NCI-H1417 treated with DMSO at 0.1 percent for 48 hours (cell line): ENCODE data around the gene ZFYVE26.
"Not testable (repeated sequence)": the region's sequence is repeated elsewhere in the genome, so short reads cannot be mapped to it uniquely, and the experiment has no call there.

Source experiments
- DNase-seq: peaks from one replicate; lab custom pipeline; 2025; lab: John Stamatoyannopoulos, UW

The ZFYVE26 gene

DNA sequence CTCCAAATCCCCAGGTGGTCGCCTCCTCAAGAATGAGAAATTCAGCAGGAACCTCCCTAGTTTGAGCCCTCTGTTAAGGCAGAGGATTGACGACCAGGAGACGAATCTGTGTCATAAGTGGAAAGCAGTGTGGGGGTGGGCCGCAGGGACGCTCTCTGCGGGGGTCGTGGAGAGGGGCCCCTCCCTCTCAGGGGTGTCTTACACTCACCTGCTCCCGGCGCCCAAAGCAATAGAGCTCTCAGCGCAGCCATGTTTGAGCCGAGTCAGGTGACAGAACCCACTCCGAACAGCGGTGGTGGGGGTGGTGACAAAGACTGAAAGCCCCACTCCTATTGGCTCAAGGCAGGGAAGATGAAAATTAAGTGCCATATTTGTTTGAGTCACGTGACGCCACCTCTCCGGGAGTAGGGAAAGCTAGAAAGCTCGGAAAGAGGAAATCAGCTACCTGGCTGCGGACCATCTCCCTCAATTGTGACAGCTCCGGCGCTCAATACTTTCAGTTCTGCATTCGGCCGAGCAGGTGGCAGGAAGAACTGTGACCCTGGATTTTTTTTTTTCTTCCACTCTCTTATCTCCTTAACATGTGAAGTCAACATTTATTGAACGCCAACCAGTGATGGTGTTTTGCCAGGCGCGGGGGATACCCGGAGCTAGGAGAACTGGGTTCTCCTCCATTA lies at the start of gene ZFYVE26:
Gene ZFYVE26, minus strand, starts transcription at position 265 of the 677 bp plus-strand sequence. CDS start 627 bp downstream, outside the sequence.
- DNase-seq, result peak; percentile 98

DNA sequence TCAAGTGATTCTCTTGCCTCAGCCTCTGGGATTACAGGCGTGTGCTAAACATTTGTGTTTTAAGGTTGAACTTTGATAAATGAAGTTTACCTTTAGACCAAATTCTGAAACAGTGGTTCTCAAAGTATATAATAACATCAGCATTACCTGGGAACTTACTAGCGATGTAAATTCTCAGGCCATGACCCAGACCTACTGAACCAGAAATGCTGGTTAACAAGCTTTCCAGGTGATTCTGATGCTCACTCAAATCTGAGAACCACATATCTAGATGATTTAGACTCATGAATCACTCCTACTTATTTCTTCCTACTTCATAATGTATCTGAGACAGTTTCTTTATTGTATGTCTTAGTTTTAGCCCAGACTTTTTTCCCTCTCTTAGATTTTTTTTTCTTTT lies 46.8 kb upstream of the ZFYVE26 start:
- DNase-seq, result no peak

DNA sequence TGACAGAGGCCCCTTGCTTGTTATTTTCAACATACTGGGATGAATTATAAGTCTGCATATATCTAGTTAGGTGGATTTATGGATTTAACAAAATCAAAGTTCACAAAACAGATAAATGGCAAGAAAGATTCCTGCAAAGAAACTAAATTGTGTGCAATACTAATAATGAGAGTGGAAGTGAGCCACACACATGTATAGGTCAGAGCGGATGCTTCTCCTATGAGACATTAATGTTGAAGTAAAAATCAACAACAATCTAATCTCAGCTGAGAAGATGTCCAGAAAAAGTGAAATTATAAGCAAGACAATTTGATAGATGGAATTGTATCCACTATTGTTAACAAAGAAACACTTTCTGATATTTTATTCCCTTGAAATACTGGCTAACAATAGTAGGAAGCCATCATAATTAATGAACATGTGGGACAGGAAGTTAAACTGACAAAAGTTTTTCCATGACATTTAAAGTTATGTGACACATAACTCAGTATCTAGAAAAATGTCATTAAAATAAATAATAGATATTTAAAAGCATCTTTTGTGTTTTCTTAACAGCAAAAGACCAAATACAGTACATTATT lies 42.9 kb upstream of the ZFYVE26 start:
- no peak for DNase-seq

DNA sequence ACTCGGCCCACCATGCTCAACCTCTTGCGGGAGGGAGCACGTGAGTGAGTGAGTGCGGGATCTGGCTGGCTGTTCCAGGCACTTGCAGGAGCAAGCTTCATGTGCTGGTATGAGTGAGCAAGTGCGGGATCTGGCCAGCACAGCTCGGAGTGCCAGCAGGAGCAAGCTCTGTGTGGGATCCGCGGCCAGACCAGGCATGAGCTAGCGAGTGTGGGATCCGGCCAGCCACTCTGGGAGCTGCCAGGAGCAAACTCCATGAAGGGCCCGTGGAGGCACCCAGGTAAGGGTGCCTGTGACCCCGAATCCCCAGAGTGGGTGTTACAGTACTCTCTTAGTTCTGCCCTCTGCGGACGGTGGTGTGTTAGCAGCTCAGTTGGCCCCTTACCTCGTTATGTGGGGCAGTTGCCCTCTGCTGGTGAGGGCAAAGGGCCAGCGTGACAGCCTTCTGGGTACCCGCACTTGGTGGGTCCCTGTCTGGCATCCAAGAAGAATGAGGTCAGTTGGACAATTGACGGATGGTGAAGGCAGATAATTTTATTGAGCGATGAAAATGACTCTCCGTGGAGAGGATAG lies 41.5 kb upstream of the ZFYVE26 start:
- no peak for DNase-seq

DNA sequence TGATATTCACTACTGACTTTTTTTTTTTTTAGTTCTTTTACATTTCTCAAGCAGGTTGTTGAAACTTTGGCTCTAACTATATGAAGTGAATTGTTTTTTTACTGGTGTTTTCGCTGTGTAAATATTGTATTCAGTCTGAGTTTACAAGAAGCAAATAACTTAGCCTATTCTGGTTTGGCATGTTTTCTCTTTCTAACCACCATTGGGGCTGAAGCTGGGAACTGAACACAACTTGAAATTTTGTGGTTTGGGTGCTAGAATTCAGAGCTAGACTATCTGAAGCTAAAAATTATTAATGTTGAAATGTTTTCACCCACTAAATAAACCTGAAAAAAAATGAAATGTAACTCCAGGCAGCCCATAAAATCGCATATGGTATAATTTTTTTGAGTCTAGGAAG lies 40.4 kb upstream of the ZFYVE26 start:
- DNase-seq, result no peak

DNA sequence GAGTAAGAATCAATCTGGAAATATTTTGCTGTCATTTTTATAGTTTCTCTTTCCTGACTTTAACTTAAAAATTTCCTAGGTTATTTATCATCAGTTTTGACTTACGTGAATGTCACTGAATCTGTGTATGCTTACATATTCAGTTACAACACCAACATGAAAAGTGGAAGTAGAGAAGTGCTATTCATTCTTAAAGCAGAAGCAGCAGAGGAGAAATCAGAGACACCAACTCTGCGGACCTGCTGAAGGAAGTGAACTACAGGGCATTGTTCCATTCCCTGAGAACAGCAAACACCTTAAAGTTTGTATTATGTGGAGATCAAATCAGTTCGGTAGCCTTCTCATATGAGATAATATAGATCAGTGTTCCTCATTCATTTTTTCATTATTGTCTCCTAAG lies 37.3 kb upstream of the ZFYVE26 start:
- DNase-seq, result no peak

DNA sequence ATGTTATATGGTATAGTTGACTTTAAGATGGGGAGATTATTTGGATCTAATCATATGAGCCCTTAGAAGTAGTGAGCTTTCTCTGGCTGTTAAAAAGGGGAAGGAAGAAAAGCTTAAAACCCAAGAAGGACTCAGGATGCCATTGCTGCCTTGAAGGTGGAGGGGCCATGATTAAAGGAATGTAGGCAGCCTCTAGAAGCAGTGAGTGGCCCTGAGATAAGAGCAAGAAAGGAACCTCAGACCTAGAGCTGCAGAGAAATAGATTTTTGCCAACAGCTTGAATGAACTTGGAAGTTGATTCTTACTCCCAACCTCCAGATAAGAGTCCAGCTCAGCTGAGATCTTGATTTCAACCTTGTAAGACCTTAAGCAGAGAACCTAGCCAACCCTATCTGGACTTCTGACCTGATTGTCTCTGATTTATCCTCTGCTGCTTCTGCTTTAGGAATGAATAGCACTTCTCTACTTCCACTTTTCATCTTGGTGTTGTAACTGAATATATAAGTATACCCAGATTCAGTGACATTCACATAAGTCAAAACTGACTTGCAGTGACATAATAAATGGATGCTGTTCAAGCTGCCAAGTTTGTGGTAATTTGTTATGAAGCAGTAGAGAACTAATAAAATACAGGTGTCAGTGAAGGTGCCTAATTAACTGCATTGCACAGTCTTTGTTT lies 36.7 kb upstream of the ZFYVE26 start:
- no peak for DNase-seq

DNA sequence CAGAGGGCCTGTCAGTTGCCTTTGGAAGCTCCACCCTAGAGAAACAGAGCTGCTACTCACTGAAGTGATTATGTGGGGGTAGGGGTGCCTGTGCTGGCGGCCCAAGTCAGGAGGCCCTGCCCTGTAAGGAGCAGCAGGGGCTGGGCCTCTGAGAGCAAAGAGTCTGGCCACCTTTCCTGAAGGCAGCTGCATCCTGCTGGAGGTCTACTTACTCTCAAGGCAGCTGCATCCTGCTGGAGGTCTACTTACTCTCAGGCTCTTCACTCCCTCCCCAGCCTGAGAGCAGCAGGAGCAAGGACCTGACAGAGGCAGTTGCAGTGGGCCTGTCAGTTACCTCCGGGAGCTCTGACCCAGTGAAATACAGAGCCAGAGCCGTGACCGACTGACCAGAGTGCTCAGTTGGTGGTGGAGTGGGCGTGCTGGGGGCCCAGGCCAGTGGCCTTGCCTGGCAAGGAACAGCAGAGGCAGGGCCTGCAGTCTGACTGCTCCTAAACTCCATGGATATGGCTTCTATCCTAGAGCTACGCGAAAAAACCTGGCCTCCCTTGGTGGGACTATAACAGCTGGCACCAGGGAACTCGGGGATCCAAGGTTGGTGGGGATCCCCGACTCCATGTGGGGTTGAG lies 35.5 kb upstream of the ZFYVE26 start:
- no peak for DNase-seq

GRCh38 chr14:67850066-67850830 lies 33.9 kb upstream of the ZFYVE26 start:
- no peak for DNase-seq

DNA sequence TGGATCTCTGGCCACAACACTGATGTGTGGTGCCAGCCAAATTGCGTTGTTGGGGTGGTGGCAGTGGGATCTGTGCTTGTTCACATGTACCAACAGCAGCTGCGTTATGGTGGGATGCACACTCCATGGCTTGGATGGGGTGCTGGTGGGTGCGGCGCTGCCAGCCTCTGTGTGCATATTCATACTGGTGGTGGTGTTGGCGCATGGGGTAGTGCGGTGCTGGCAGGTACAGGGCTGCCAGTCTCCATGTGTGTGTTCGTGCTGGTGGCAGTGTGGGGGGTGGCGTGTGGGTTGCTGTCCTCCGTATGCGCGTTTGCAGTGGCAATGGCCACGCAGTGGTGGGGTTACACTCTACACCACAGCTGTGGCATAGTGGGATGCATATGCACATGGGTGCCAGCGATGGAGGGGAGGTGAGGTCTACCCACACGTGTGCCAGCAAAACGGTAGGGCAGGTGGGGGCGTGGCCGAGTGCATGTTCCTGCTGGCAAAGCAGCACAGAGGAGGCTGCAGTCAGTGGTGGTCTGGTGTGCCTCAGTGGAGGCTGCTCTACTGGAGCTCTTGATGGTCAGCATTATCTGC lies 29.7 kb upstream of the ZFYVE26 start:
- no peak for DNase-seq

DNA sequence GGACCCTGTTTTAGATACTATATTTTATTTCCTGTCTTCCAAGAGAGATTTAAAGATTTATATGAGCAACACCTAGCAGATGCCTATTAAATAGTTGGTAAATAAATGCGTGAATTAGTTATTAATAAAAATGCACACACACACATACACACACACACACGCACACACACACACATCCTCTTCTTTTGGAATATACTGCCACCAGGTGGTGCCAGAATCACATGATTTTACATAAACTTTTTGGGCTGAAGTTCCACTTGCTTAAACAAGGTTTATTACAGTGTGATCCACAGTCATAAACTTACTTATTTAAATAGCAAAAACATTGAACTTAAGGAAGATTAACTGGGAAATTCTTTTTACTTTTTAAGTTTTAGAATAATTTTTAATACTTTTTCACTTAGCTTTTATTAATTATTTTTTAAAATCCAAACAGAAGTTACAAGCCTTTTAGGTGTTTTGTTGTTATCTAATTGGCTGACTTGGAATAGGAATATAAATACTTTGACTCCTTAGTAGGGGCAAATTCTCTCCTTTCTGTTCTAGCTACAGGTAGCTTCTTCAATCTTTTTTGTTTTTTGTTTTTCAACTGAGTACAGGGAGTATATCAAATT lies 20.7 kb upstream of the ZFYVE26 start:
- DNase-seq, result no peak

- DNase-seq, result no peak
Observed at GRCh38 chr14:67835596-67835995, 19.2 kb upstream of the ZFYVE26 start.

- no peak for DNase-seq
Observed at GRCh38 chr14:67833403-67833802, 17.0 kb upstream of the ZFYVE26 start.

DNA sequence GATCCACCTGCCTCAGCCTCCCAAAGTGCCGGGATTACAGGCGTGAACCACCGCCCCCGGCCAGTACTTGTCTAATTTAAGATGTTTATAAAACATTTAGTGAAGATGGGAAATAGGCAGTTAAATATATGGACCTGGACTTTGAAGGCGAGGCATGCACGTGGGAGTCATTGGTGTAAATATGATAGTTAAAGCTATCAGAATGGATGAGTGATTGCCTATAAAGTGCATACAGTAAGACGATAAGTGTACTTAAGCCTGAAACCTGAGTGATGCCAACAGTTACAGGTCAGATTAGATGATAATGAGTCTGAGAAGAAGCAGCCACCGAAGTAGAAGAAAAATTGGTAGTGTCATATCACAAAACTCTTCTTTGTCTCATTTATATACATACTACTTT lies 14.7 kb upstream of the ZFYVE26 start:
- DNase-seq, result no peak

DNA sequence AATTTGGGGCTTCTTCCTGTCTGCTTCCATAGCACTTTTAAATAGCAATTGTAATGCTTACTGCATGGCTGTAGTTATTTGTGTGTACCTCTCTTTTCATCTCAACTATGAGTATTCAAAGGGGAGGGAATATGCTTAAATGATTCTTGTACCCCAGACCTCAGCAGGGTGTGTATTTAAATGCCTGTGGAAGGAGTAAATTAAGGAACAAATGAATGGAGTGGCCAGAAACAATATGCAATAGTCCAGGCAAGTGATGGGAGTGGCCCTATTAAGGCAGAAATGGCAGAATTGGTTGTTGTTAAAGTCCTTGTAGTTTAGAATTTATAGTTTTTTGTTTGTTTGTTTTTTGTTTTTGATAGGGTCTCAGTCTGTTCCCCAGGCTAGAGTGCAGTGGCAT lies 4.7 kb upstream of the ZFYVE26 start:
- no peak for DNase-seq

- no peak for DNase-seq
Observed at GRCh38 chr14:67820428-67820971, 4.1 kb upstream of the ZFYVE26 start.

GRCh38 chr14:67819563-67820421 lies 3.4 kb upstream of the ZFYVE26 start, which contains the start of gene RAD51B:
TSS of gene RAD51B (plus strand) at chr14:67819779.
- peak; percentile 23 for DNase-seq

DNA sequence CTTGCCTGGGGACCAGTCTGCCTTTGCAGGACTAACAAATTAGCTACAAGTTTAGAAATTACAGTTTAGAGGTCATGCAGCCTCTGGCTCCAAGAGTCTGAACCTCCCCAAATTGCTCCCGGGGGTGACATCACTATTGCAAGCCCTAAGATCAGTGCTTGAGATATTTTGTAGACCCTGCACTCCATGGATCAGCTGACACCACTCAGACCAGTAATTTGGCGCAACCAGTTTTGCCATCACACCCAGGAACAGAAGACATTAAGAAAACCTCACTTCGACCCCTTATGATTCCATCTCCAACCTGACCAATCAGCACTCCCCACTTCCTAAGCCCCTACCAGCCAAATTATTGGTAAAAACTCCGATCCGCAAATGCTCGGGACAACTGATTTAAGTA lies 2.1 kb upstream of the ZFYVE26 start:
- not testable (repeated sequence) for DNase-seq

GRCh38 chr14:67817750-67818438 lies 1.5 kb upstream of the ZFYVE26 start:
- no peak for DNase-seq
